Neural cell (in vitro differentiated cells): ENCODE results near the gene SH3PXD2A. TPM values are rescaled to one million over a fixed set of nuclear protein-coding genes. Genes with fewer than 3 reads are reported as not detected.
"Not testable (repeated sequence)": the region's sequence is repeated elsewhere in the genome, so short reads cannot be mapped to it uniquely, and the experiment has no call there.

Experiments
- H2AFZ ChIP-seq: fragments of 200-600, 300-800 bp; sonication (generic), shearing (Covaris generic); 2 replicates; pipeline ENCODE4 v1.6.0; 2014; ENCODE audit warnings: low read depth, mild to moderate bottlenecking, antibody characterized with exemption, low read length, moderate library complexity
- H3F3A ChIP-seq: fragments of 200-600 bp; shearing (Covaris generic); 2 replicates; pipeline ENCODE4 v1.6.1; 2016; ENCODE audit warnings: mild to moderate bottlenecking, moderate library complexity, mixed read lengths, antibody characterized with exemption, low read length; ENCODE audit not compliant: insufficient read depth, poor library complexity, severe bottlenecking
- H3K27ac ChIP-seq: fragments of 200-600, 300-800 bp; sonication (generic), shearing (Covaris generic); 2 replicates; pipeline ENCODE4 v1.5.1; 2014; ENCODE audit warnings: mild to moderate bottlenecking, low read length, moderate library complexity
- H3K27me3 ChIP-seq: fragments of 300-800, 200-600 bp; sonication (generic), shearing (Covaris generic); 2 replicates; pipeline ENCODE4 v1.6.0; 2014; ENCODE audit warnings: mild to moderate bottlenecking, low read depth, low read length, moderate library complexity; ENCODE audit not compliant: insufficient read depth
- H3K36me3 ChIP-seq: fragments of 300-800, 200-600 bp; sonication (generic), shearing (Covaris generic); 2 replicates; pipeline ENCODE4 v1.5.1; 2014; ENCODE audit warnings: mild to moderate bottlenecking, antibody characterized with exemption, low read length, moderate library complexity; ENCODE audit not compliant: insufficient read depth
- H3K4me2 ChIP-seq: fragments of 300-800, 200-600 bp; sonication (generic), shearing (Covaris generic); 2 replicates; pipeline ENCODE4 v1.6.0; 2014; ENCODE audit warnings: mild to moderate bottlenecking, low read length
- H3K4me3 ChIP-seq: fragments of 300-800, 200-600 bp; sonication (generic), shearing (Covaris generic); 2 replicates; pipeline ENCODE4 v1.5.1; 2014; ENCODE audit warnings: mild to moderate bottlenecking, low read length, moderate library complexity
- H3K79me2 ChIP-seq: fragments of 200-600 bp; shearing (Covaris generic); replicated peaks from 2 replicates; pipeline ENCODE4 v1.6.0; 2014; ENCODE audit warnings: mild to moderate bottlenecking, low read length, moderate library complexity; ENCODE audit not compliant: insufficient read depth
- H3K9ac ChIP-seq: fragments of 300-800, 200-600 bp; sonication (generic), shearing (Covaris generic); 2 replicates; pipeline ENCODE4 v1.6.1; 2016; ENCODE audit warnings: mild to moderate bottlenecking, low read length, mixed read lengths
- H3K9me2 ChIP-seq: fragments of 200-600 bp; shearing (Covaris generic); 2 replicates; pipeline ENCODE4 v1.6.1; 2016; ENCODE audit warnings: mild to moderate bottlenecking, low read length, mixed read lengths; ENCODE audit not compliant: insufficient read depth
- H3K9me3 ChIP-seq: fragments of 200-600, 300-800 bp; sonication (generic), shearing (Covaris generic); 2 replicates; pipeline ENCODE4 v1.6.1; 2016; ENCODE audit warnings: mild to moderate bottlenecking, mixed run types, low read length, moderate library complexity, mixed read lengths
- H4K20me1 ChIP-seq: fragments of 200-600 bp; shearing (Covaris generic); 2 replicates; pipeline ENCODE4 v1.6.1; 2016; ENCODE audit warnings: mild to moderate bottlenecking, mixed run types; ENCODE audit not compliant: insufficient read depth
- CTCF ChIP-seq: fragments of 450-650 bp; IDR thresholded peaks from 2 replicates; pipeline ENCODE4 v1.5.1; 2014; ENCODE audit warnings: antibody characterized with exemption, mild to moderate bottlenecking, moderate library complexity; ENCODE audit not compliant: poor library complexity, severe bottlenecking
- EP300 ChIP-seq: fragments of 450-650 bp; conservative IDR thresholded peaks from 2 replicates; pipeline ENCODE4 v1.6.1; 2014; ENCODE audit warnings: antibody characterized with exemption, mild to moderate bottlenecking, moderate library complexity; ENCODE audit not compliant: poor library complexity, severe bottlenecking
- EZH2 ChIP-seq: fragments of 200-600, 300-800 bp; shearing (Covaris generic), sonication (generic); IDR thresholded peaks from 2 replicates; pipeline ENCODE4 v1.6.1; 2014; ENCODE audit warnings: antibody characterized with exemption, low read length, borderline replicate concordance, mild to moderate bottlenecking; ENCODE audit not compliant: insufficient read depth, poor library complexity, severe bottlenecking
- MXI1 ChIP-seq: fragments of 450-650 bp; conservative IDR thresholded peaks from 2 replicates; pipeline ENCODE4 v1.6.1; 2014; ENCODE audit warnings: antibody characterized with exemption, mild to moderate bottlenecking; ENCODE audit not compliant: poor library complexity, severe bottlenecking
- POLR2AphosphoS5 ChIP-seq: IDR thresholded peaks from 2 replicates; pipeline ENCODE4 v1.6.1; 2012
- RAD21 ChIP-seq: fragments of 450-650 bp; conservative IDR thresholded peaks from 2 replicates; pipeline ENCODE4 v1.6.1; 2014; ENCODE audit warnings: antibody characterized with exemption, mild to moderate bottlenecking, moderate library complexity
- REST ChIP-seq: IDR thresholded peaks from 2 replicates; pipeline ENCODE4 v1.6.1; 2012; ENCODE audit warnings: borderline replicate concordance
- SMC3 ChIP-seq: fragments of 450-650 bp; conservative IDR thresholded peaks from 2 replicates; pipeline ENCODE4 v1.6.1; 2014; ENCODE audit warnings: antibody characterized with exemption, mild to moderate bottlenecking, moderate library complexity; ENCODE audit not compliant: poor library complexity
- TAF1 ChIP-seq: IDR thresholded peaks from 2 replicates; pipeline ENCODE4 v1.6.1; 2012; ENCODE audit warnings: low read depth
- polyA plus RNA-seq: library from polyadenylated mRNA; depleted of rRNA; stranded (reverse); fragments of >200 nt; gene quantifications from 2 replicates; pipeline ENCODE4 v1.2.3, GENCODE V29; 2014

SH3PXD2A gene
- polyA plus RNA-seq, 1 donor from 2014 or later, result 5.2 TPM

- Histone ChIP-seq H3K9ac (no peak overlapping the region), H3K27ac (no peak overlapping the region), H4K20me1 (no peaks in the 10 kb centered on the region), H3K9me3 (no peaks in the 10 kb centered on the region), H3K9me2 (no peaks in the 10 kb centered on the region), H3K79me2 (no peaks in the 10 kb centered on the region), H3K4me3 (no peak overlapping the region), H3K4me2 (no peak overlapping the region), H2AFZ (no peak overlapping the region), H3F3A (no peaks in the 10 kb centered on the region), H3K36me3 (no peaks in the 10 kb centered on the region), H3K27me3 (no peaks in the 10 kb centered on the region)
- TF ChIP-seq EZH2 (no peak), SMC3 (no peak), EP300 (no peak), POLR2AphosphoS5 (no peak), RAD21 (no peak), CTCF (no peak), REST (no peak), TAF1 (no peak), MXI1 (no peak)
These were observed 192.1 kb downstream of the SH3PXD2A start for GRCh38 chr10:103663236-103663635.

- not testable (repeated sequence) for H3K27ac ChIP-seq, H3K4me2 ChIP-seq, H3K9ac ChIP-seq, H3K9me2 ChIP-seq, H3K36me3 ChIP-seq, H3F3A ChIP-seq, H3K9me3 ChIP-seq, H2AFZ ChIP-seq, H3K79me2 ChIP-seq, H4K20me1 ChIP-seq, H3K27me3 ChIP-seq, H3K4me3 ChIP-seq
These were observed 192.7 kb downstream of the SH3PXD2A start for GRCh38 chr10:103662704-103663103.

GRCh38 chr10:103661198-103661950 lies 194.0 kb downstream of the SH3PXD2A start:
- Histone ChIP-seq H3K36me3 (no peaks in the 10 kb centered on the region), H2AFZ (no peak overlapping the region), H3K9me3 (no peaks in the 10 kb centered on the region), H3F3A (no peaks in the 10 kb centered on the region), H3K9ac (no peak overlapping the region), H3K4me3 (no peak overlapping the region), H3K27me3 (no peaks in the 10 kb centered on the region), H3K27ac (no peak overlapping the region), H4K20me1 (no peaks in the 10 kb centered on the region), H3K4me2 (no peak overlapping the region), H3K9me2 (no peaks in the 10 kb centered on the region), H3K79me2 (no peaks in the 10 kb centered on the region)
- TF ChIP-seq SMC3, result no peak
- TF ChIP-seq POLR2AphosphoS5, result no peak
- no peak for TF ChIP-seq EP300
- no peak for TF ChIP-seq MXI1
- TF ChIP-seq CTCF, result no peak
- TF ChIP-seq RAD21, result no peak
